Calu3 (cell line): ENCODE results near the gene HDGFL2. TPM values are rescaled to one million over a fixed set of nuclear protein-coding genes. Genes with fewer than 3 reads are reported as not detected.

Source experiments
- BruUV-seq: library from RNA; stranded (reverse); fragments of 400-500 nt; replicated peaks from 2 replicates; lab custom pipeline; 2021; lab: Mats Ljungman, UMichigan
- CTCF ChIA-PET: fragments of 300-600 bp; sonication (Branson Sonifier 250); formaldehyde crosslinking; loops from one replicate; lab custom pipeline; 2022; ENCODE audit warnings: antibody characterized with exemption; lab: Charles Lee
- DNase-seq: peaks from one replicate; pipeline ENCODE4 v3.0.0; 2022
- H3K27ac Mint-ChIP-seq: one replicate; pipeline ENCODE4 v1.8.0; 2022; ENCODE audit warnings: mixed read lengths; ENCODE audit not compliant: unreplicated experiment
- H3K27me3 Mint-ChIP-seq: one replicate; pipeline ENCODE4 v1.8.0; 2022; ENCODE audit warnings: mixed read lengths; ENCODE audit not compliant: unreplicated experiment
- H3K36me3 Mint-ChIP-seq: one replicate; pipeline ENCODE4 v1.8.0; 2022; ENCODE audit warnings: mild to moderate bottlenecking, moderate library complexity, mixed read lengths; ENCODE audit not compliant: insufficient read depth, unreplicated experiment
- H3K4me1 Mint-ChIP-seq: one replicate; pipeline ENCODE4 v1.8.0; 2022; ENCODE audit warnings: mild to moderate bottlenecking, low read depth, mixed read lengths; ENCODE audit not compliant: unreplicated experiment
- H3K4me3 Mint-ChIP-seq: one replicate; pipeline ENCODE4 v1.8.0; 2022; ENCODE audit warnings: mild to moderate bottlenecking, low read depth, moderate library complexity, mixed read lengths; ENCODE audit not compliant: unreplicated experiment
- H3K9me3 Mint-ChIP-seq: one replicate; pipeline ENCODE4 v1.8.0; 2022; ENCODE audit warnings: low read depth, mixed read lengths; ENCODE audit not compliant: unreplicated experiment
- intact Hi-C: fragments of 100-400 bp; cut with micrococcal nuclease; formaldehyde crosslinking; loops from one replicate; pipeline ENCODE4 v1.10.0; 2022; ENCODE audit not compliant: unreplicated experiment
- total RNA-seq: library from RNA; stranded (reverse); gene quantifications from 2 replicates; pipeline ENCODE4 v1.2.3, GENCODE V29; 2022
- TF ChIP-seq, protein P1 (sequence below): fragments of 200-600 bp; IDR thresholded peaks from one replicate; pipeline ENCODE4 v1.8.0; 2022; ENCODE audit warnings: antibody characterized with exemption; ENCODE audit not compliant: unreplicated experiment

Gene HDGFL2
- total RNA-seq, 1 experiment from 2014 or later: 40.6 TPM

DNA sequence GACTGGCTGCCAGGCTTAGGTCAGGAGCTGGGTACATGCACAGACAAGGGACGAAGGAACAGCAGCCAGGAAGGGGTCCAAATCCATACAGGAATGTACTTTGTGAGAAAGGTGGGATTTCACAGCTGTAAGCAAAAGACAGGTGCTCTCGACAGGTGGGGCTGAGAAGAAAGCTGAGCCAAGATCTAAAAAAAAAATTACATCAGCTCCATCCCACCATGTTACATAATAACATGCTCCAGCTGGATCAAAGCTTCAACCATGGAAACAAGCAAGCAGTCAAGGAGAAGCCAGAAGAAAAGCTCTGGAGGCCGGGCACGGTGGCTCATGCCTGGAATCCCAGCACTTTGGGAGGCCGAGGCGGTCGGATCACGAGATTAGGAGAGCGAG, 22.5 kb upstream of the HDGFL2 start:
- Mint-ChIP-seq H3K27ac (no peak overlapping the region), H3K27me3 (no peaks in the 10 kb centered on the region), H3K4me3 (no peak overlapping the region), H3K36me3 (peaks cover 25% of the 10 kb centered on the region), H3K4me1 (no peaks in the 10 kb centered on the region), H3K9me3 (no peaks in the 10 kb centered on the region)
- CTCF ChIA-PET: no interaction called here
- BruUV-seq: no TSS peak
- intact Hi-C loops: no loop called here
- TF ChIP-seq, protein P1, sequence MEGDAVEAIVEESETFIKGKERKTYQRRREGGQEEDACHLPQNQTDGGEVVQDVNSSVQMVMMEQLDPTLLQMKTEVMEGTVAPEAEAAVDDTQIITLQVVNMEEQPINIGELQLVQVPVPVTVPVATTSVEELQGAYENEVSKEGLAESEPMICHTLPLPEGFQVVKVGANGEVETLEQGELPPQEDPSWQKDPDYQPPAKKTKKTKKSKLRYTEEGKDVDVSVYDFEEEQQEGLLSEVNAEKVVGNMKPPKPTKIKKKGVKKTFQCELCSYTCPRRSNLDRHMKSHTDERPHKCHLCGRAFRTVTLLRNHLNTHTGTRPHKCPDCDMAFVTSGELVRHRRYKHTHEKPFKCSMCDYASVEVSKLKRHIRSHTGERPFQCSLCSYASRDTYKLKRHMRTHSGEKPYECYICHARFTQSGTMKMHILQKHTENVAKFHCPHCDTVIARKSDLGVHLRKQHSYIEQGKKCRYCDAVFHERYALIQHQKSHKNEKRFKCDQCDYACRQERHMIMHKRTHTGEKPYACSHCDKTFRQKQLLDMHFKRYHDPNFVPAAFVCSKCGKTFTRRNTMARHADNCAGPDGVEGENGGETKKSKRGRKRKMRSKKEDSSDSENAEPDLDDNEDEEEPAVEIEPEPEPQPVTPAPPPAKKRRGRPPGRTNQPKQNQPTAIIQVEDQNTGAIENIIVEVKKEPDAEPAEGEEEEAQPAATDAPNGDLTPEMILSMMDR: no peak
- no peak for DNase-seq

GRCh38 chr19:4452230-4452990, 19.7 kb upstream of the HDGFL2 start:
- peaks cover 31% of the 10 kb centered on the region for H3K36me3 Mint-ChIP-seq
- CTCF ChIA-PET: no interaction called here
- BruUV-seq: no TSS peak
- no peaks in the 10 kb centered on the region for H3K9me3 Mint-ChIP-seq
- H3K27ac Mint-ChIP-seq: no peak overlapping the region
- no peak overlapping the region for H3K4me3 Mint-ChIP-seq
- DNase-seq: no peak
- no peaks in the 10 kb centered on the region for H3K27me3 Mint-ChIP-seq
- TF ChIP-seq, protein P1: no peak
- intact Hi-C loops: no loop called here
- peaks cover 11% of the 10 kb centered on the region for H3K4me1 Mint-ChIP-seq

- intact Hi-C loops: no loop called here
- no peaks in the 10 kb centered on the region for H3K27me3 Mint-ChIP-seq
- TF ChIP-seq, protein P1: no peak
- BruUV-seq: no TSS peak
- H3K4me1 Mint-ChIP-seq: peaks cover 11% of the 10 kb centered on the region
- DNase-seq: no peak
- H3K4me3 Mint-ChIP-seq: no peak overlapping the region
- peaks cover 35% of the 10 kb centered on the region for H3K36me3 Mint-ChIP-seq
- H3K27ac Mint-ChIP-seq: no peak overlapping the region
- CTCF ChIA-PET: no interaction called here
- H3K9me3 Mint-ChIP-seq: no peaks in the 10 kb centered on the region
Observed at GRCh38 chr19:4453232-4454179, 18.6 kb upstream of the HDGFL2 start.

DNA sequence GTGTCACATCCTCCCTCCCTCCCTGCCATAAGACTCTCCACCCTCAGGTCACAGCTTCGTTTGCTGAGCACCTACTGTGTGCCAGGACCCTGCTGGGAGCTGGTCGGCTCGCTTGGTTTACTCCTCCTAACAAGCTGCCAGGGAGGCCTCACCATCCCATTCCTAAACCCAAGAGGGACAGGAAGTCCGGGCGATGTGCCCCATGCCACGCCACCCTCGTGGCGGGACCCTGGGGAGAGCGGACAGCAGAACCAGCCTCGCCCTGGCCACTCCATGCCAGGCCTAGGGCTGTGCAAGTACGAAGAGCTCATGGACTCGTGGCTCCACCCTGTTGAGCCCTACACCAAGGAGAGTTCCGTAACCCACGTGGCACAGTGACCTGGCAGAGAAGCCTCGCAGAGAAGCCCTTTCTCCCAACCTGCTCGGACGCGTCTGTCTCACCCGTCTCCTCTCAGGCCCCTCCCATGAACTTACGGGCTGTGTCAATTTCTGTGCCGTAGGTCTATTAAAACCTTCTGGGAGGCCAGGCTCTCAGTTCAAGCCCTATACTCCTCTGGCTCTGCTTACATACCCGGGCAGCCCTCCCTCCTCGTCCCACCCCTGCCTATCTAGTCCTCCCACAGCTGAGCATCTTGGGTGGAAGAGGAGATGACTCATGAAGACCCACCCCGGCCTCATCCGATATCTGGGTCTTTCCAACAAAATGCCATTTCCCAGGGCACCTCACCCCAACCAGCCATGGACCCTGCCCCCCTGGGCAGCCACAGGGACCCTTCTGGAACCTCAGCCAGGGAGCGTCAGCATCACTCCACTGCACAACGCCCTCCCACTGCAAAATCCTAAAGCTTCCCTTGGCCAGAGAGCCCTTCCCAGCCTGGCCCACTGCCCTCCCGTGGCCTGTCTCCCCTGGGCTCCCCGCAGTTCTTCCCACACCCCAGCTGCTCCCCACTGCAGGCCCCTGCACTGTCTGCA, 17.1 kb upstream of the HDGFL2 start:
- CTCF ChIA-PET: no interaction called here
- TF ChIP-seq, protein P1: no peak
- Mint-ChIP-seq H3K27ac (no peak overlapping the region), H3K4me3 (no peak overlapping the region), H3K27me3 (no peaks in the 10 kb centered on the region), H3K9me3 (no peaks in the 10 kb centered on the region), H3K4me1 (peaks cover 11% of the 10 kb centered on the region), H3K36me3 (peaks cover 29% of the 10 kb centered on the region)
- BruUV-seq: no TSS peak
- no peak for DNase-seq
- intact Hi-C loops: no loop called here
